ENCODE data around the gene TNS4.

GRCh38 chr17:40545660-40546059 is 44.2 kb upstream of the TNS4 start:
- no peak for TF ChIP-seq ELF4 (IDR thresholded peaks at IDR 0.05)
- no peak for TF ChIP-seq SP1 (IDR thresholded peaks at IDR 0.05)
- no peak for TF ChIP-seq NFRKB (IDR thresholded peaks at IDR 0.05)
- TF ChIP-seq ARNT (IDR thresholded peaks at IDR 0.05): no peak
- no peak for TF ChIP-seq CTBP1 (IDR thresholded peaks at IDR 0.05; ENCODE audit: borderline replicate concordance)
- TF ChIP-seq SUZ12 (IDR thresholded peaks at IDR 0.05): no peak
- no peak for TF ChIP-seq FOXA1 (IDR thresholded peaks at IDR 0.05)
- TF ChIP-seq FOXK2 (IDR thresholded peaks at IDR 0.05): no peak
- TF ChIP-seq ZNF384 (IDR thresholded peaks at IDR 0.05): no peak
- no peak for TF ChIP-seq HDGF (IDR thresholded peaks at IDR 0.05; ENCODE audit: borderline replicate concordance)
- no peak for TF ChIP-seq FOXM1 (IDR thresholded peaks at IDR 0.05; ENCODE audit: borderline replicate concordance)
- TF ChIP-seq TARDBP (IDR thresholded peaks at IDR 0.05): no peak
- no peak for TF ChIP-seq PKNOX1 (IDR thresholded peaks at IDR 0.05)
- no peak for TF ChIP-seq BHLHE40 (IDR thresholded peaks at IDR 0.05; ENCODE audit: borderline replicate concordance)
